HG03520 (cell line): ENCODE results near the gene BORCS5.
A peak's percentile ranks its signal among the peaks of the same experiment; 100 is the strongest.
"Not testable (repeated sequence)": the region's sequence is repeated elsewhere in the genome, so short reads cannot be mapped to it uniquely, and the experiment has no call there.

Experiments
- ATAC-seq: cut with Tn5 transposase; IDR thresholded peaks from one replicate; pipeline ENCODE4 v1.9.1; 2021; ENCODE audit warnings: mild to moderate bottlenecking, moderate library complexity; ENCODE audit not compliant: unreplicated experiment

The BORCS5 gene

DNA sequence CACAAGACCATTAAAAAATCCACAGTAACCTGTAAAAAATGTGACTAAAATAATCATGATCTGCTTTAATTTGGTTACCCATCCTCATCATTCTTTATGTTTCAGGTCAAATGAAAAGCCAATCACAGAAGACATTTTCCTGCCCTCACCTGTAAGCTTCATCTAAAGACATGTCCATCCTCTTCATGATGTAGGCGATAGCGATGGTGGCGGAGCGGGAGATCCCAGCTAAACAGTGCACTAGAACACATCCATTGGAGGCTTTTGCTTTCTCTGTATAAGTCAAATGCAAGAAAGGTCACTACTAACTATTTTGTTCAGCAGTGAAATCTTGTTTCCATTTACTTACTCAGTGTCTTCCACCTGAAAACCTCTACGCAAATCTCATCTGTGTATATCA, 123.2 kb downstream of the BORCS5 start:
- ATAC-seq, result no peak

DNA sequence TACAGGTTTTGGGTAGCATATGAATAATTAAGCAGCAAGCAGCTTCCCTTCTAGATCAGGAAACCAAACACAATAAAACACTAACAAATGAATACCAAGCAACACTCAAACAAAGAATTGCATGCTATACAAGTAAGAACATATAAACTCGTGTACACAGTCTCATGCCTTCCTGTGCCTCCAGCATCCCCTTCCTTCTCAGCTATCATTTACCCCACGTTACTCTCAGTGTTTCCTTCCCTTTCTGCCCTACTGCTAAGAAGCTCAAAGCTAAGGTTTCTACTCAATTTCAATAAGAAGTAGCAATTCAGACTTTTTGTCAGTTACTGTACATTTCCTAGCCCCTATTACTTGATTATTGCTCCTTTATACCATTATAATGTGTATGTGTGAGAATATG, 124.8 kb downstream of the BORCS5 start:
- no peak for ATAC-seq

DNA sequence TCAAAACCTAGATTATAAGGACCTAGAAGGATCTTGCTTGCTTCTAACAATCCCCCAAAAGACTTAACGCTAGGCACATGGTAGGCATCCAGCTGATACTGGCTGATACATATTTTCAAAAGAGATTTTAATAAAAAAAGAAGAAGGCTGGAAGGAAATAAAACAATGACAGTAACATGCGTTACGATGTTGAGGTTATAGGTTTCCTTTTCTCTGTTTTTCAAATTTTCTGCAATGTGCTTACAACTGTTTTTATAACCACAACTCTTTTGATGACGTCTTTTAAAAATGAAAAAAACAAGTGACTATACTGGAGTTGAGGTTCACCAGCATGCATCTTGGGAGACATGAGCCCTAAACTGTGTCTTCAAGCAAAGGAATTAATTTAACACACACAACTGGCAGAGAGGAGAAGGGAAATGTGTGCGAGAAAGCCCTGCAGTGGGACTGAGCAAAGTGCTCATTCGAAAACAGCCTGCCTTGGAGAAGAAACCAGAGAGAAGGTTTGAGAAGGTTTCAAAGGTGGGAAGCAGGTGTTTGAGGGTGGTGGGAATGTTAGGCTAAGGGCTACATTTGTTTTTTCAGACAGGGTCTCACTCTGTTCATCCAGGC, 125.4 kb downstream of the BORCS5 start:
- no peak for ATAC-seq

DNA sequence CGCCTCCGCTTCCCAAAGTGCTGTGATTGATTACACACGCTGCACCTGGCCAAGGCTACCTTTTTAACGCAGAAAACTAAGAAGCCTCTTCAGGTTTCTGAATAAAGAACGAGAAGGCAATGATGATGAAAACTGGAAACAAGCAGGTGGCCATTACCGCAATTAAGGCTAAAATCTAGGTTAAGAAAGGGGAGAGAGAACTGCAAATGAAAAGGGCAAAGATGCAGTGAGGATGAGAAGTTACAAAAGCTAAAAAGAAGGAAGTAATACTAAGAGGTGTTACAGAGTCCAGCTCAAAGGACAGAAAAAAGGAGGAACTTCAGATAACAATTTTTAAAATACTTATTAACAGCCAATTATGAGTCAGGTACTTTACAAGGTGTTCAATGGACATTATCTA, 126.1 kb downstream of the BORCS5 start:
- no peak for ATAC-seq

DNA sequence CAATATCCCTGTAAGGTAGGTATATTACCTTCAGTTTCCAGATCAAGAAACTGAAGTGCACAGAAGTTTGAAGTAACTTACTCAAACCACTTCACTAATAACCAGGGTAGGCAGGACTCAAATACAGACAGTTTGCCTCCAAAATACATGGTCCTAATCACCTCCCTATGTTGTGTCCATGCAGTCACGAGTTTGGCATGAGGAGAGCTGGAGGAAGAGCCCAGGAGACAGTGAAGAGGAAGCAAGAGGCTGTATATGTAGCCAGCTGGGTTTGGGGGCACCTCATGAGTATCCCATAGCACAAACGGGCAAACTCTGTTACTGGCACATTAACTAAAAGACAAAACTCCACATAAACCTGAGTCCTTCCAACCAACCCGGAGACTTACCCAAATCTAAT, 126.6 kb downstream of the BORCS5 start:
- no peak for ATAC-seq

DNA sequence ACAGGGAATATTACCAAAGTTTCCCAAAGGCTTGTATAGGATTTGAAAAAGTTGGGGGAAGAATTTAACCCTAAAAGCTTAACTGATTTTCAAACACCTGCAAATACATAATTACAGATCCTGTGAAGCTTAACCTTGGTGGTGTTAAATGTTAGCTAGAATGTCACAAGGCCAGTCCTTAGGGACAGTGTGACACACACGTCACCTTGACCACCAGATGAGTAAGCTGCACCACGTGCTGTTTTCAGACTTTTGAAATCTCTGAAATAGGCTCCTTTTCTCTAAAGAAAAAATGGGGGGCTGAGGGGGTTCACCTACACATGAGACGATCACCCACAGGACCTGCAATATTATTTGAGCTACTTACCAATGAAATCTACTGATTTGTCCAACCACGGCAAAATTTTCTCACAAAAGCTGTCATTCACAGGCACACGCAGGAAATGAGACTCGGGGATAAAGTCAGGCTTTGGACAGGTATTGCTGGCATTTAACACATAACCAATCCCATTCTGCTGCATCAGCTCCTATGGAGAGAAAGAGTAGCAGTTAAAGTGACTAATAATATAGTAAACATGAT, 129.9 kb downstream of the BORCS5 start:
- peak; percentile 67 for ATAC-seq

DNA sequence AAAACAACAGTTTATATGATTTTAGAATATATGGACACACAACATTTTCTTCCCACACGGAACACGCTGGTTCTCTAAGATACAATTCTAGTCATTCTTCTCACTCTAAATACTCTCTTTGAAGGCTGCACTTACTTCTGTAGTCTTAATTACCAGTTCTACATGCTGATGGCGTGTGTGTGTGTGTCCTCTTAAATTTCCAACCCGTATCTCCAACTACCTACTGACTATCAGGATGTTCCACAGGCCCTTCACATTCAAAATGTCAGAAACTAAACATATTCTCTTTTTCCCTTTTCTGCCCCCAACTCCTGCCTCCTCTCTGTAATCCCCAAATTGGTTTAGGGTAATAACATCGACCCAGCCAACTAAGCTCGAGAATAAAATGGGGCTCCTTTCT, 130.6 kb downstream of the BORCS5 start:
- no peak for ATAC-seq

DNA sequence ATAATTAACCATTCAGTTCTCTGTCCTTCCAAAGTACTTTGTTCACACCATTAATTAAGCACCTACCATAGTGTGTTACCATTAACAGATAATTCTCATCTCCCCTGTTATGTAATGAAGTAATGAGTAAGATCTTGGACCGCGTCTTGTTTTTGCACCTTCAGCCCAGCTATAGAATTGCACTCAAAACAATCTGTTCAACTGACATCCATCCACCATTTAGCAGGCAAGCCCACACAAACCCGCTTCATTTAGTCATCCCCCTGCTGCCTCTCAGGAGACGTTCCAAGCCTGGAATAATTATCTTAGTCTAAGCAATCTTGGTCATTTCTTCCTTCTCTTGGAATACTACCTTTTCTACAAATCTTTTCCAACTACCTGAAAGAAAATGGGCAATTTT, 131.4 kb downstream of the BORCS5 start:
- ATAC-seq, result no peak

DNA sequence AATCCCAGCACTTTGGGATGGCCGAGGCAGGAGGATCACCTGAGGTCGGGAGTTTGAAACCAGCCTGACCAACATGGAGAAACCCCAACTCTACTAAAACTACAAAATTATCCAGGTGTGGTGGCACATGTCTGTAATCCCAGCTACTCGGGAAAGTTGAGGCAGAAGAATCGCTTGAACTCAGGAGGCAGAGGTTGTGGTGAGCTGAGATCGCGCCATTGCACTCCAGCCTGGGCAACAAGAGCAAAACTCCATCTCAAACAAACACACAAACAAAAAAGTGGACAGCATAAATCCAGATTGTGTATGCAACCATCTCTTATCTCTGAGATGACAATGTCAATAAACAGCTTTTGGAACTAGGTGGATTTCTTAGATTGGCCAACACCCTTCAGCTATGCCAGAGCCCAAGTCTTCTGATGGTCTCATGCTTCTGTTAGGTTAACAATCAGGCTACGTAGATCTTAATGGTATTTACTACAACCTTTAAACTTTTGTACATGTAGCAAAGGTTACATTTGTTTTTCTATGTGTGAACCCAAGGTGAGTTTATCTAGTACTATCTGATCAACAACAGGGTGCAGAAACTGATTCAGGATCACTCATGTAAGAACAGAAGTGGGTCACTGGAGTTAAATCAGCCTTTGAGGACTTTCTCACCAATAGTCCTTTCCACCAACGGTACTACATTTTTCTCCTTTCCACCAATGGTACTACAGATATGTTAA, 132.1 kb downstream of the BORCS5 start:
- no peak for ATAC-seq

DNA sequence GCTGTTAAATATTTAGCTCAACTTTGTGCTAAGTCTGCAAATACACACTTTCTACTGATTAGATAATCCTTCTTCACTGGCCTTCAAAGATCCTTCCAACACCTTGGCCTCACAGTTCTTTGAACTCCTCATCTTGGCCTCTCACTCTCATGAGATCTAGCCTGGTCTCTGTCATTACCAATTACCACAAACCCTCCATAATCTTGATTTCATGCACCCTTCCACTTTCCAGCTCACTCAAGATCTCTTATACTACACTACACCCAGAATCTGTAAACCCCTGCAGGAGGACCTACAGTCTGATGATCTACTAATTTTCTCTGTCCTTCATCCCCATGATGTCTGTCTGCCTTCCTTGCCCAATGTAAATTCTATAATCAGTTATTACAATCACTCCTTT, 134.7 kb downstream of the BORCS5 start:
- ATAC-seq, result no peak

DNA sequence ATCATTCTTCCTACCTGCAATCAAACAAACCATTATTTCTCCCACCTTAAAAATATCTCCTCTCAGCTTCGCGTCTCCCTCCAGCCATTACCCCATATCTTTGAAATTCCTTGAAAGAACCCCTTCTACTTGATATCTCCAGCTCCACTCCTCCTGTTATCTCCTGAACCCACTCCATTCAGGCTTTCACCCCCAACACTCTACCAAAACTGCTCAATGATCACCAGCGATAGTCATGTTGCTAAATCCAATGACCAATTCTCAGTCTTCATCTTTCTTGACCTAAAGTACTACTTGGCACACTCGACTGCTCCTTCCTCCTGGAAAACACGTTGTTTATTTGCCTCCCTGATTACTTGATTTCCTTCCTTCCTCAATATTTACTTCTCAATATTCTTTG, 135.7 kb downstream of the BORCS5 start:
- no peak for ATAC-seq

DNA sequence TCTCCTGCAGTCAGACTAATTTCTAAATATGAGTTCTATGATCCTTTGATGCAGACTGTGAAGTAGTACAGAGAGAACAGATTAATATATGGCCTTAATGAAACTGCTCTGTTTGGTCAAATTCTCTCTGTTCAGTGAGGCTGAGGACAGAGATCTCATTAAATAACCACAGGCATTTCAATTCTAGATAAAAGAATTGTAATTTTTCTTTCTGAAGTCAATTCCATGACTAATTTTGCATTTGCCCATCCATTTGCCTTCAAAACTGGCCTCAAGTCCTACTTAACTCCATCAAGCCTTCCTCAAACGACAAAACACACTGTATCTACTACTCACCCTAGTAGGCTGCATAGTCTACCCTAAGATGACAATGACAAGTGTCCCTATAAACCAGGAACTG, 138.7 kb downstream of the BORCS5 start:
- ATAC-seq, result no peak

DNA sequence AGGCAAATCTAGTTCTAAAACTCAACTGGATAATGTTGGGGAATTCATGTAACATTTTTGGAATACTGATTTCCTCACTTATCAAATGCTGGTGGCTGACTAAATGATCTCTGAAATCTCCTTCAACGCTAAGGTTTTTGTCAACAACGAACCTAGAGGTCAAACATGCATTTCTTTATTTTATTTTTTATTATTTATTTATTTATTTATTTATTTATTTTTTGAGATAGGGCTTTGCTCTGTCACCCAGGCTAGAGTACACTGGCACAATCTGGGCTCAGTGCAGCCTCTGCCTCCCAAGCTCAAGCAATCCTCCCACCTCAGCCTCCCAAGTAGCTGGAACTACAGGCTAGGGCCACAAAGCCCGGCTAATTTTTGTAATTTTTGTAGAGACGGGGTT, 141.3 kb downstream of the BORCS5 start:
- ATAC-seq, result no peak

DNA sequence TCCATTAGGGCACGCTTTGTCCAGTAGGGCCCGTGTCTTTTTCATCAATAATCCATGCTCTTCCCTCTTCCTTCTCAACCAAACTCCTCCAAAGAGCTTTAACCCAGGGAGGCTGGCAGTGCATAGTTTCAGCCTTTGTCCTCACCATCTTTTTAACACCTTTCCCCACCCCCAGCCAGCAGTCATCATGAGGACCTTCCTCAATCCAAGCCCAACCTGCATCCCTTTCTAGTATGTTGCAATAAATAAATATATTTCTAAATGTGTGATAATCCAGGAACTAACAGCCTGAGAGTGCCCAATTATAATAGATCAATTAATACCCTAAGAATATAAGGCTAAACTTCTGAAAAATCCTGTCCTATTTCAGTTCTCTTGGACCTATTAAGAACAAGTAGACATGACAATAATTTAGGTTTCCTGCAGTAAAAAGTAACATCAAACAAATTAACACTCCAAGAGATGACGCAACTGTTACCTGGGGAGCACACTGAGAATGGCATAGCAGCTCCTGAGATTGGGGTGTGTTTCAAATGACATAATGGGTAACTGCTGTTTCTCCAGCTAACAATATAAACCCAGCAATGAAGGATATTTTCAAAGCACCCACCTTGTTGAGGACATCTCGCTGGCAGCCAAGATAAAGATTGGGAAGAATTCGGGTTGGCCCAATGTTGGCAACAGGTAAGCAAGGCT, 143.2 kb downstream of the BORCS5 start:
- ATAC-seq, result no peak

DNA sequence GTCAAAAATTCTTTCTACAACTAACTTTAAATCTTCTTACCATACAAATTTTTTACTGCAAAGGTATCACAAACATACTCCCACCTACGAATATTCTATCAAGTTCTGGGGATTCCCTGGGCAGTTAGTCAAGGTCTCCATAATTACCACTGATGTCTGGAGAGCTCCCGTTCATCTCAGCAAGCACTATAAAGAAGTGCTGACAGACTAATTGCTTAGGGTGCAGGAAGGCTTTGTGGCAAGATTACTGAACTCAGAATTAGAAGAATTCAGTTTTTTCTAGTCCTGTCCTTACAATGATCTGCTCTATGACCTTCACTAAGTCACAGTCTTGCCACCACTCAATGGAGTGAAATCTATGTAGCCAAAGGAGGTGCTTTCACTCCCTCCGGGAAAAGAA, 144.2 kb downstream of the BORCS5 start:
- no peak for ATAC-seq

DNA sequence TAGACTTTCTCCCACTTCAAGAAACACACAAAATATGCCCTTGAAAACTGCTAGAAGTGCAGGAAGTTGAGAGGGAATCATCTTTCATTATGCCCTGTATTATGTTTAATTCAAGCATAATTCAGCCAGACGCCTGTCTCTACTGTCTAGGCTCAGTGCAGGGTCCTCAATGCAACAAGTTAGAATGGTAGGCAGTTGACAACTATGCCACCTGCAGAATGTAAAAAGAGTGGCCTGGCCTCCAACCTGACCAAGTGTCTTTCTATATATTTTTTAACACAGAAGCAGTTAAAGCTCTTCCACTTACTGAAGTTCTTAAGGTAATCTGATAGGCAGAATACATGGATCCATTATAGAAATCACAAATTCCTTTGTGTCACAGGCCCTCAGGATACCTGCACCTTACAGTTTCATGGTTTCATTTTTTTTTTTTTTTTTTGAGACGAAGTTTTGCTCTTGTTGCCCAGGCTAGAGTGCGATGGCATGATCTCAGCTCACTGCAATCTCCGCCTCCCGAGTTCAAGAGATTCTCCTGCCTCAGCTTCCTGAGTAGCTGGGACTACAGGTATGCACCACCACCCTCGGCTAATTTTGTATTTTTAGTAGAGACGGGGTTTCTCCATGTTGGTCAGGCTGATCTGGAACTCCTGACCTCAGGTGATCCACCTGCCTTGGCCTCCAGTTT, 145.4 kb downstream of the BORCS5 start:
- ATAC-seq, result not testable (repeated sequence)

DNA sequence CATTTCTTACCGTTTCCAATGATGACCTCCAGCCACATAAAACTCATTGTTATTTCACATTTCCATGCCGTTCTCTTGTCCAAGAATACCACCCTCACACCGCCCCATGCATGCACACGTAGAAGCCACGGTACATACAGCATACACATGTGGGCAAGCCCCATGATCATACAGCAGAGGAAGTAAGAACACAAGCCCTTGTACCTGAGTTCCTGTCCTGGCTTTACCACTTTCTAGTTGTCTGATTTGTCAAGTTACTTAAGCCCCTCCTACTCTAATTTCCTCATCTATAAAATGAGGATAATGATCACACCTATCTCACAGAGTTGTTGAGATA, 145.9 kb downstream of the BORCS5 start:
- ATAC-seq, result no peak

DNA sequence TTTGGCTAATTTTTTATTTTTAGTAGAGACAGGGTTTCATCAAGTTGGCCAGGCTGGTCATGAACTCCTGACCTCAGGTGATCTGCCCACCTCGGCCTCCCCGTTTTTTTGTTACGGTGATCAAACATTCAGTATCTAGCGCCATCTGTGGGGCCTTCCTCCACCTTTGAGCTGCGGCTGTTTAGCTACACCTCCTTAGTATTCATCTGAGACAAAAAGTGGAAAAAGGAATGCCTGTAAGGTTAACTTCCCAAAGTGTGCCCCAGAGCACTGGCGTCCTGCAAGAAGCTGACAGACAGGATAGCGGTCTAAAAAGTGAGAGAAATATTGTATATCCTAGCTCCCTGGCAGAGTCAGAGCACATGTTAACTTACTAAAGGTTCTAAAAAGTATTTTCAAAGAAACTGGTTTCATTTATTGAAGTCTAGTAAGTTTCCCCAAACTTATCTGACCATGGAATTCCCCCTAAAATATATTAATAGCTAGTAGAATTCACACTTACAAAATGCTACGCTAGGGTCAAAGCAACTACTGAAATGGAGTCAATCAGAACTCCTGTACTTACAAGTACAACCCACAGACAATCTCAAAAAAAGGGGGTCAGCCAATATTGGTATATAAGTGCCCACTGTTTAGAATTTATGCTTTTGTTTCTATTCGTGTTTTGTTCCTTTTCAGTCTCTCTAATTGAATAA, 146.7 kb downstream of the BORCS5 start:
- ATAC-seq, result no peak

DNA sequence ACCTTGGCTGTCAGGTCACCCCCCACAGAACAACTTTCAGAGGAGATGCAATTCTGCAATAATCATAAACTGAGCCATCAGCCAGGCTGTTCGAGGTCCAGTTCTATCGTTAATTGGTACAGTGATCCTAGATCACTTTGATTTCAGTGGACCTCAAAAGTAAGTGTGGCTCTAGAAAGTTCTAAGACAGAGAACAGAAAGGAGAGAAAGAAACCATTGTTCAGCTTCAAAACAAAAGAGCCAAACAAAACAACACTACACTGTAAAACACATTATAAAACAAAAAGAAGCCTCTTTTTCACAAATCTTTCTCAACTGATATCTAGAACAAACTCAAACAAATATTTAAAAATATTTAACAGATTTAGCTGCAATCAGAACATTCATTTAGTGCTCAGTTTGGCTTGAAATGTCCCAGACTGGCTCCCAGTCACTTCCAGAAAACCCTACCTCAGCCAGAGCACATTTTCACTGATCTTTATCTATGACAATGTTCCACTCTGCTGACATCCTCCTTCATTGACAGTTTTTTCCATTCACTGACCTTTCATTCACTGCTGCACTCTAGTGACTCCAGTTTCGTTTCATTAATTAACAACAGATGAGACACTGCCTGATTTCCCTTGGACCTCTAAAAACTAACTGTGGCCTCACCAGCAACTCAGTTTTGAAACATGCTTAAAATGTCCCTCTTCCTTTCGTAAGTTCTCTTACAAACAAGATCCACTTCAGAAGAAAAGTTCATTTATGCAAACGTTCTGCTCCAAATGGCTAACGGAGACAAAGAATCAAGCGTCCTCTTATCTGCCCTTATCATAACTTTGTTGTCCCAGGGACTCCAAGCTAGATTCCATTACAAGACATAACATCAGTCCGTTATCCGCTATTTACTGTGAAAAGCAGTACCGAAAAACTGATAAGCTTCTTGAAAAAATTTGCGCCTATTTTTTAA, 148.9 kb downstream of the BORCS5 start:
- peak; percentile 86 for ATAC-seq

DNA sequence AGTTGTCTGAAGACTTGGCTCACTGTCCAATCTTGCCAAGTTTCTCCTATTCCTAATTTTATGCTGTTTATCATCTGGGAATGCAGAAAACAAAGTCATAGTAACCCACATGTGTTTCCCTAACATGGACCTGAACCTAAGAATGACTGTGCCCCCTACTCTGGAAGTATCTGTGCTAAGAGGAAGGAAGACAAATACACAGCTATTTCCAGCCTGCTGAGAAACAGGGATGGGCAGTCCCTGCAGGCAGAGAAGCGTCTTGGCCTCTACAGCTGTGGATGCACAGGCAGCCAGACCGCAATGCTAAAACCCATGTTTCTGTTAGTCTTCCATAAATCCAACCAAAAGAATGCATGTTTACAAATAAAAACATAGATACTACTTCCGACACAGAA, 149.6 kb downstream of the BORCS5 start:
- ATAC-seq, result no peak
